ENCODE measurements around the gene ARL15. TPM values are rescaled to one million over a fixed set of nuclear protein-coding genes. Genes with fewer than 3 reads are reported as not detected.

ARL15 gene
- total and polyA plus RNA-seq, 2 of the 8 experiments (the other 6 are each of a cell fraction or from before 2014, with no cell fraction given), result 9.9 to 21.2 TPM

DNA sequence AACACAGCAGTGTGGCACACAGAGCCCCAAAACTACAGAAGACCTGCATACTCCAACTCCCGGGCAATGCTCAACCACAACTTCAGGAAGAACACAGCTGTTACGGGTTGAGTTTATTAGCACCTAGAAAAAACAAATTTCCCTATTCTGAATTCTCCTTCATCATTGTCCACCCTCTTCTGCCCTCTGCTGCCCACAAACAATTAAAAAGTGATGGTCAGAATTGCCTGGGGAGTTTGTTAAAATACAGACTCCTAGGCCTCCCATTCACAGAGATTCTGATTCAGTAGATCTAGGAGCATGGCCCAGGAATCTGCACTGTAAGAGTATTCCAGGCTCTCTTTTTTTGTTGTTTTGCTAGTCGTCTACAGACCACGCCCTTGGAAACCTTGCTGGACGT lies 439.3 kb downstream of the ARL15 start:
- Histone ChIP-seq H3K18ac (ENCODE audit: extremely low read depth, low read length) (no peak overlapping the region), H3K23me2 (ENCODE audit: low read depth, low read length) (no peaks in the 10 kb centered on the region), H3K27me3 (replicated peaks in 1 of 4; ENCODE audit: control insufficient read depth in 3 of 4, extremely low read depth in 1 of 4, insufficient read depth in 3 of 4, low read length in 3 of 4) (no peaks in the 10 kb centered on the region), H3K27ac (ENCODE audit: low read depth, low read length) (no peak overlapping the region), H2BK120ac (replicated peaks; ENCODE audit: low read depth, low read length) (no peak overlapping the region), H2BK5ac (ENCODE audit: low read depth, low read length) (no peak overlapping the region), H2BK12ac (ENCODE audit: low read depth, low read length) (no peak overlapping the region), H3K4me1 (replicated peaks in 1 of 4; ENCODE audit: control insufficient read depth in 3 of 4, insufficient read depth in 4 of 4, low read length in 3 of 4) (peaks cover 0 to 2% (median 0%) of the 10 kb centered on the region in 4 experiments; a peak in 1 of 7 replicates), H3K23ac (ENCODE audit: insufficient read length) (no peak overlapping the region), H3K14ac (ENCODE audit: insufficient read length) (no peak overlapping the region), H4K8ac (ENCODE audit: extremely low read depth, insufficient read depth, low read length) (no peak overlapping the region), H2BK15ac (ENCODE audit: low read length) (no peak overlapping the region), H3K4ac (replicated peaks; ENCODE audit: insufficient read length, low read depth, low read length) (no peak overlapping the region), H4K5ac (ENCODE audit: insufficient read length, low read depth, low read length) (no peak overlapping the region), H3K36me3 (ENCODE audit: control insufficient read depth in 2 of 4, insufficient read depth in 4 of 4, low read length in 3 of 4) (peaks cover 0 to 7% (median 0%) of the 10 kb centered on the region in 4 experiments; a peak in 1 of 8 replicates), H3K4me2 (ENCODE audit: insufficient read depth in 1 of 2, low read depth in 2 of 2, low read length in 2 of 2) (no peak overlapping the region), H2BK20ac (ENCODE audit: low read length) (no peak overlapping the region), H4K91ac (replicated peaks; ENCODE audit: insufficient read length, low read length) (no peak overlapping the region), H3K79me1 (ENCODE audit: low read depth, low read length) (no peaks in the 10 kb centered on the region), H3K79me2 (ENCODE audit: control insufficient read depth in 1 of 2, insufficient read depth in 2 of 2, low read length in 2 of 2) (no peaks in the 10 kb centered on the region), H3K56ac (replicated peaks; ENCODE audit: insufficient read length, low read depth, low read length) (no peak overlapping the region), H3K4me3 (ENCODE audit: extremely low read depth in 1 of 4, insufficient read depth in 2 of 4, low read depth in 3 of 4, low read length in 4 of 4) (no peak overlapping the region), H4K20me1 (replicated peaks in 1 of 2; ENCODE audit: control insufficient read depth in 1 of 2, insufficient read depth in 2 of 2, low read length in 2 of 2) (no peaks in the 10 kb centered on the region), H3K9me3 (ENCODE audit: insufficient read depth in 2 of 2, low read depth in 1 of 2, low read length in 1 of 2) (peaks cover 14% of the 10 kb centered on the region in 2 experiments), H2AFZ (ENCODE audit: low read length) (no peak overlapping the region), H3K9ac (replicated peaks in 1 of 4; ENCODE audit: extremely low read depth in 1 of 4, low read depth in 3 of 4, low read length in 3 of 4) (no peak overlapping the region), H2AK5ac (ENCODE audit: low read depth, low read length) (no peak overlapping the region)
- POLR2A ChIA-PET (ENCODE audit: partially characterized antibody), result no interaction called here
- TF ChIP-seq RAD21 (IDR thresholded peaks at IDR 0.05 in 1 of 2, conservative IDR thresholded peaks at IDR 0.05 in 1 of 2; ENCODE audit: low read depth in 2 of 2, low read length in 2 of 2) (peak; percentile 62 to 68), CTCF (IDR thresholded peaks at IDR 0.05; ENCODE audit: control extremely low read depth in 1 of 3, insufficient read depth in 1 of 3, low read depth in 1 of 3, low read length in 3 of 3) (peak in 2 of 3 experiments; percentile 19 to 24; a peak in 2 of 4 replicates), CTBP2 (IDR thresholded peaks at IDR 0.05; ENCODE audit: borderline replicate concordance, insufficient read depth, insufficient read length, low read length) (no peak)
- FAIRE-seq, result no peak
- 96% methylated on average over 5 of the region's 5 CpGs; no CpG with 5 or more reads in 1 of the 2 experiments for WGBS, 2 experiments (ENCODE audit: extremely low coverage in 1 of 2, insufficient coverage in 1 of 2, insufficient read length in 1 of 2, insufficient replicate concordance in 2 of 2, low coverage in 1 of 2, low lambda C conversion rate in 2 of 2, missing lambda C conversion rate in 1 of 2)
- no peak for DNase-seq (ENCODE audit: low read depth in 1 of 2, low spot score in 2 of 2)
- CTCF ChIA-PET (ENCODE audit: partially characterized antibody), result interaction anchor here (1.0 to 2.2 kb wide), 3 partner anchors 12 to 190 kb away, joined by 3 to 4 read pairs (median 3); no protein-coding TSS in a partner anchor

Data from H1 (cell line).